HFF-Myc (cell line): ENCODE data around the gene ERCC4.

Source experiments
- DNase-seq: peaks from one replicate; pipeline ENCODE4 v3.0.0-alpha.2; 2011; ENCODE audit warnings: low read depth; ENCODE audit errors: extremely low read depth
- H3K4me3 ChIP-seq: replicated peaks from 2 replicates; pipeline ENCODE4 v1.5.1; 2011; ENCODE audit warnings: low read depth, mild to moderate bottlenecking, control low read depth, low read length
- CTCF ChIP-seq: IDR thresholded peaks from 2 replicates; pipeline ENCODE4 v1.5.1; 2012; ENCODE audit warnings: mild to moderate bottlenecking, low read depth, low read length, control low read depth; ENCODE audit errors: missing control alignments

Gene ERCC4

GRCh38 chr16:13944816-13945215 is 24.9 kb downstream of the ERCC4 start:
- TF ChIP-seq CTCF, result no peak
- DNase-seq, result no peak
- H3K4me3 ChIP-seq, result no peak overlapping the region

GRCh38 chr16:13945744-13946485 is 26.0 kb downstream of the ERCC4 start:
- no peak for DNase-seq
- TF ChIP-seq CTCF, result no peak
- no peak overlapping the region for H3K4me3 ChIP-seq

- no peak for TF ChIP-seq CTCF
- no peak for DNase-seq
- H3K4me3 ChIP-seq, result no peak overlapping the region
Observed at GRCh38 chr16:13948086-13948485, 28.1 kb downstream of the ERCC4 start.

- no peak for DNase-seq
- H3K4me3 ChIP-seq, result no peak overlapping the region
- no peak for TF ChIP-seq CTCF
Observed at GRCh38 chr16:13950821-13951547, 31.0 kb downstream of the ERCC4 start.

- no peak for TF ChIP-seq CTCF
- H3K4me3 ChIP-seq, result no peak overlapping the region
- DNase-seq, result no peak
Observed at GRCh38 chr16:13951611-13952010, 31.7 kb downstream of the ERCC4 start.

GRCh38 chr16:13953501-13953900 is 33.5 kb downstream of the ERCC4 start:
- DNase-seq, result no peak
- no peak for TF ChIP-seq CTCF
- no peak overlapping the region for H3K4me3 ChIP-seq
